Activated CD4-positive, alpha-beta T cell treated with anti-CD3 and anti-CD28 coated beads for 36 hours (primary cell): ENCODE results near the gene NKAPL. TPM values are rescaled to one million over a fixed set of nuclear protein-coding genes. Genes with fewer than 3 reads are reported as not detected.

Experiments
- ATAC-seq: fragments of 200-7000 bp; cut with Tn5 transposase; one replicate; pipeline ENCODE4 v1.10.0; 2021; ENCODE audit warnings: mild to moderate bottlenecking, moderate library complexity
- CTCF ChIA-PET: fragments of 350-600 bp; sonication (Branson Sonifier 250); formaldehyde crosslinking; loops from one replicate; lab custom pipeline; 2021; ENCODE audit warnings: antibody characterized with exemption; lab: Charles Lee
- POLR2A ChIA-PET: fragments of 350-600 bp; sonication (Branson Sonifier 250); formaldehyde crosslinking; loops from one replicate; lab custom pipeline; 2021; ENCODE audit warnings: antibody characterized with exemption, inconsistent platforms; lab: Charles Lee
- DNase-seq: peaks from one replicate; pipeline ENCODE4 v3.0.0-alpha.2; 2020
- H3K27ac Mint-ChIP-seq: one replicate; pipeline ENCODE4 v1.8.0; 2021; ENCODE audit warnings: mixed read lengths
- H3K27me3 Mint-ChIP-seq: one replicate; pipeline ENCODE4 v1.8.0; 2021; ENCODE audit warnings: mixed read lengths
- H3K36me3 Mint-ChIP-seq: one replicate; pipeline ENCODE4 v1.8.0; 2021; ENCODE audit warnings: low read depth, mixed read lengths
- H3K4me1 Mint-ChIP-seq: one replicate; pipeline ENCODE4 v1.8.0; 2021; ENCODE audit warnings: mixed read lengths
- H3K4me3 Mint-ChIP-seq: one replicate; pipeline ENCODE4 v1.8.0; 2021; ENCODE audit warnings: mild to moderate bottlenecking, moderate library complexity, mixed read lengths
- H3K9me3 Mint-ChIP-seq: one replicate; pipeline ENCODE4 v1.8.0; 2021; ENCODE audit warnings: low read depth, mixed read lengths
- intact Hi-C, 2 experiments: fragments of 100-400 bp; cut with DNase I in 1 of 2; cut with micrococcal nuclease in 1 of 2; formaldehyde crosslinking; loops; one replicate each; pipeline versions ENCODE4 v1.14.2 to v1.15.1; 2022 to 2024; cut with DNase I, micrococcal nuclease
- total RNA-seq, 2 experiments: library from RNA; stranded (reverse); gene quantifications; one replicate each; pipeline ENCODE4 v1.2.3, GENCODE V29; 2021

NKAPL gene
- total RNA-seq, 2 experiments from 2014 or later = 0.14 to 0.25 TPM

DNA sequence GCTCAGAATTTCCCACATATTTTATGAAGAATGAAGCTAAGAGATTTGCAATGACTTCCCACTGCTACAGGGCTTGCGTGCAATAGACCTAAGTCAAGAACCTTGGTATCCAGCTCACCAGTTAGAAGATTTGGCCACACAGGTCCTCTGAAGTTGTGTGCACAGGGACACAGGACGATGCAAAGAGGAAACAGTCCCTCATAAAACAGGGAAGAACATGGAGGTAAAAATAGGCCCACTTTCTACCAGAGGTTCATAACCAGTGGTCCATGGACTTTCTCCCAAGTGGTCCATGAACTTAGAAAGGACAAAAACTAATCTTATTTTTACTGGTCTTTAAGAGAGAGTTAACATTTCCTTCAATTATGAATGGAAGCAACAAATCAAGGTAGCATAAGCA is 8.3 kb upstream of the NKAPL start:
- Mint-ChIP-seq H3K27me3 (no peaks in the 10 kb centered on the region), H3K27ac (peak overlapping the region; percentile 4), H3K4me3 (peak overlapping the region; percentile 99), H3K9me3 (no peaks in the 10 kb centered on the region), H3K36me3 (peaks cover 25% of the 10 kb centered on the region), H3K4me1 (peaks cover 14% of the 10 kb centered on the region)
- CTCF ChIA-PET = interaction anchor here (1.0 to 1.4 kb wide), 3 partner anchors 23 to 160 kb away, joined by 3 read pairs; no protein-coding TSS in a partner anchor
- no peak for DNase-seq
- intact Hi-C loops = loop anchor here (5.0 to 10.0 kb wide), 3 partner anchors 97 to 866 kb away; partner anchors contain the start of genes ZKSCAN3 (in 1 of the 2), ZNF165 (in 1 of the 2) and ZNF391 (in 1 of the 2)
- POLR2A ChIA-PET = no interaction called here
- ATAC-seq = no peak

DNA sequence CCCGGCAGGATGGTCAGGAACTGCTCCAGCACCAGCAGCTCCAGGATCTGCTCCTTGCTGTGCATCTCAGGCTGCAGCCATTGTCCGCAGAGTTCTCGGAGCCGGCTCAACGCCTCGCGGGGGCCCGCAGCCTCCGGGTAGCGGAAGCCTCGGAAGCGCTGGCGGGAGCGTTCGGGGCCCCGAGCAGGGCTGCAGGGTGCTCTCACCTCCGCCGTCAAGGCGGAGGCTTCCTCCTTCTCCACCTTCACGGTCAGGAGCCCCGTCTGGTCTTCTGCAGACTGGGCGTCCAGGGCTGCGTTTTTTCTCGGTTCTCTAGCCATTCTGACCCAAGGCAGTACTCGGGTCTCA is 7.5 kb upstream of the NKAPL start:
- Mint-ChIP-seq H3K27me3 (peaks cover 1% of the 10 kb centered on the region), H3K9me3 (no peaks in the 10 kb centered on the region), H3K27ac (peak overlapping the region; percentile 96), H3K4me1 (peaks cover 14% of the 10 kb centered on the region), H3K36me3 (peaks cover 17% of the 10 kb centered on the region), H3K4me3 (peak overlapping the region; percentile 99)
- intact Hi-C loops = loop anchor here (1.0 to 10.0 kb wide), 11 partner anchors 16 to 867 kb away; partner anchors contain the start of genes ZSCAN26 (in 2 of the 2), PGBD1 (in 1 of the 2), ZKSCAN3 (in 1 of the 2) and ZKSCAN8 (in 1 of the 2)
- ChIA-PET CTCF (interaction anchor here (1.1 to 1.4 kb wide), 3 partner anchors 12 to 17 kb away, joined by 5 to 12 read pairs (median 5); partner anchors contain the start of gene ZSCAN26), POLR2A (interaction anchor here (1.1 to 1.2 kb wide), 2 partner anchors 15 to 18 kb away, joined by 3 to 19 read pairs; partner anchors contain the start of gene ZSCAN26)
- DNase-seq (peak; percentile 64), ATAC-seq (peak; percentile 72)

DNA sequence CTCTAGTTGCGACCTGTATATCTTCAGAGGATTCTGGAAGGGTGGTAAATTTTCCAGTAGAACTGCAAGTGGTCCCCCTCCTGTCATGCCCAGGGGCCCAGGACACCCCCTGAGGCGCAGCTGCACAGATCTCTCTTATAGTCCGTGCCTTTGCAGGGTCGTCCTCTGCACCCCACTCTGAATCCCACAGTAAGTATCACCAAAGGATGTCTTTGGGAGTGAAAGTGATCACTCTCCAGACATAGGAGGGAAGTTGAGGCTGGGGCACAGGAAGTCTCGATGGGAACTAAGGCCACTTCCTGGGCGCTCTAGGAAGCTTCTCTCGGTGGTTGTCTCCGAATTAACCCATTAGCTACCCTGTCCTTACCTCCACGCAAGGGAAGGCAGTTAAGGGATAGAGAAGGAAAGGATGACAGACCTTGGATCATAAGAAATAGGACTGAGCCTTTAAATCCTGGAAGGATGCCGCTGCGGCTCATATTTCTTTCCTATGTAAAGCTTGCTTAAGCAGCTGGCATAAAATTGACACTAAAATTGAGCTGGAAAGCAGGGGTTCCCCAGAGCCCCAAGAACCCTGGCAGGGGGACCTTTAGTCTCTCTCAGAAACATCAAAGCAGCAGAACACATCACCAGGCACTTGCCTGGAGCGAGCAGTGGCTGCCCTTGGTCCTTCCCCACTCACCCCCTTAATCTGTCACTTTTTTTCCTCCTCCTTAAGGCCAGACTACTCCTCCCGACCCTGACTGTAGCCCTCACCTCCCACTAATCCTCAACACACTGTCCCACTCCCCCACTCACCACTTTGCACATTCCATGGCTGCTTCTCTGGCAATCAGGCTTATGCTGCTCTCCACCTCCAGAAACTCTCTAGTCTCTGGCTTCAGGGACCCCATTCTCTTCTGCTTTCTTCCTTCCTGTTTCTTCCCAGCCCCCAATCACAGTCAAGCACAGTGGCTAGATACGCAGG is 6.8 kb upstream of the NKAPL start, which contains the start of gene ZKSCAN4:
Gene ZKSCAN4, minus strand, starts transcription at position 261 of the 967 bp plus-strand sequence. CDS start 289 bp downstream, outside the sequence.
- Mint-ChIP-seq H3K36me3 (peaks cover 12% of the 10 kb centered on the region), H3K9me3 (no peaks in the 10 kb centered on the region), H3K27ac (peak within 1 kb of the TSS; percentile 96), H3K27me3 (peaks cover 1% of the 10 kb centered on the region), H3K4me1 (peaks cover 14% of the 10 kb centered on the region), H3K4me3 (peak within 1 kb of the TSS; percentile 99)
- CTCF ChIA-PET = interaction anchor here (1.1 to 1.4 kb wide), 3 partner anchors 12 to 17 kb away, joined by 5 to 12 read pairs (median 5); partner anchors contain the start of gene ZSCAN26
- intact Hi-C loops = loop anchor here (1.0 to 10.0 kb wide), 11 partner anchors 15 to 867 kb away; partner anchors contain the start of genes ZSCAN26 (in 2 of the 2), PGBD1 (in 1 of the 2), ZKSCAN3 (in 1 of the 2) and ZKSCAN8 (in 1 of the 2)
- POLR2A ChIA-PET = interaction anchor here (0.6 to 1.2 kb wide), 4 partner anchors 15 to 142 kb away, joined by 3 to 19 read pairs (median 4); partner anchors contain the start of genes ZKSCAN8 and ZSCAN26
- peak; percentile 85 for DNase-seq
- peak; percentile 83 for ATAC-seq

DNA sequence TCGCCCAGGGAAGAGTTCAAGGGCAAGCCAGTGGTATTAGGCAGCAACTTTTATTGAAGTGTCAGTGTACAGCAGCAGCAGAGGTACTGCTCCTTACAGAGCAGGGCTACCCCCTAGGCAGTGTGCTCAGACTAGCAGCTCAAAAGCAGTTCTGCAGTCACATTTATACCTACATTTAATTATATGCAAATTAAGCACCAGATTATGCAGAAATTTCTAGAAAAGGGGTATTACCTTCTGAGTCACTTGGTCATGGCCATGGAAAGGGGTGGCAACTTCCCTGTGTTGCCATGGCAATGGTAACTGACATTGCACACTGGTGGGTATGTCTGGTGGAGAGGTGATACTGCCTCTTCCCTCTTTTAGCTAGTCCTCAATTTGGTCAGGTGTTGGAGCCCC is 5.0 kb upstream of the NKAPL start:
- H3K27ac Mint-ChIP-seq = no peak overlapping the region
- peaks cover 4% of the 10 kb centered on the region for H3K9me3 Mint-ChIP-seq
- no peak overlapping the region for H3K4me3 Mint-ChIP-seq
- ChIA-PET CTCF (interaction anchor here (0.7 to 0.9 kb wide), 2 partner anchors 13 to 102 kb away, joined by 3 to 4 read pairs; partner anchors contain the start of gene ZSCAN26), POLR2A (no interaction called here)
- intact Hi-C loops = loop anchor here (5.0 to 10.0 kb wide), 3 partner anchors 93 to 869 kb away; partner anchors contain the start of genes ZKSCAN3 (in 1 of the 2), ZNF165 (in 1 of the 2) and ZNF391 (in 1 of the 2)
- H3K27me3 Mint-ChIP-seq = peaks cover 1% of the 10 kb centered on the region
- H3K36me3 Mint-ChIP-seq = peaks cover 9% of the 10 kb centered on the region
- peak; percentile 48 for DNase-seq
- H3K4me1 Mint-ChIP-seq = peaks cover 19% of the 10 kb centered on the region
- peak; percentile 62 for ATAC-seq

DNA sequence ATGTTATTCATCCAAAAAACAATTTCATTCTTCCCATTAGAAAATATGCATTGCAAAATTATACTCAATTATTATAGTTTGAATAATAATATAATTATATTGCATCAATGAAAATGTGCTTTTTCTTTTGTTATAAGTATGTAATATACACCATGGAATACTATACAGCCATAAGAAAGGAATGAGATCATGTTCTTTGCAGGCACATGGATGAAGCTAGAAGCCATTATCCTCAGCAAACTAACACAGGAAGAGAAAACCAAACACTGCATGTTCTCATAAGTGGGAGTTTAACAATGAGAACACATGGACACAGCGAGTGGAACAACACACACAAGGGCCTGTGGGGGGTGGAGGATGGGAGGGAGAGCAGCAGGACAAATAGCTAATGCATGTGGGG is 2.1 kb upstream of the NKAPL start:
- intact Hi-C loops = loop anchor here in 1 of 2 experiments (10.0 kb wide), 1 partner anchor 872 kb away; the partner anchor contains the start of gene ZNF391
- Mint-ChIP-seq H3K4me1 (peaks cover 13% of the 10 kb centered on the region), H3K9me3 (peaks cover 7% of the 10 kb centered on the region), H3K36me3 (peaks cover 13% of the 10 kb centered on the region), H3K27ac (no peak overlapping the region), H3K4me3 (no peak overlapping the region), H3K27me3 (peaks cover 1% of the 10 kb centered on the region)
- CTCF ChIA-PET = no interaction called here
- POLR2A ChIA-PET = no interaction called here
- ATAC-seq (no peak), DNase-seq (no peak)

DNA sequence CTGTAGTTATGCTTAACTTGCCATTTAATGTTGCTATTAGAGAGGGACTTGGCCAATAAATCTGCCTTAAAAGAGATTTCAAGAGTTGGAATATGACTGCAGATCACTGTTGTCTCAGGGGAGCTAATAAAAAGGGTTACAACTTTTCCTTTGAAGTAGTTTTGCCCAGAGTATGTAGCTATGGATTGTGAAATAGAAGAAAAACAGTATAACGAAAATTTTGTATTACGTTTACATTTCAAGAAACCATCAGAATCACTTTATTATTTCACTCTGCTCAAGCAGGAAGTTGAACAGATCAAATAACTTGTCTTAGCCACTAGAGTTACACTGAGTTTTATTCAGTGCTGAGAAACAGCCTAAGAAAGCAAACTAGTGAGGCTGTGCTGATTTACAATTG is 4.8 kb downstream of the NKAPL start:
- ChIA-PET POLR2A (interaction anchor here (0.6 kb wide), 1 partner anchor 40 kb away, joined by 4 read pairs; no protein-coding TSS in a partner anchor), CTCF (interaction anchor here (1.3 to 1.9 kb wide), 2 partner anchors 12 to 46 kb away, joined by 3 to 5 read pairs; partner anchors contain the start of gene ZKSCAN4)
- Mint-ChIP-seq H3K27me3 (no peaks in the 10 kb centered on the region), H3K36me3 (peaks cover 6% of the 10 kb centered on the region), H3K27ac (no peak overlapping the region), H3K4me3 (no peak overlapping the region), H3K4me1 (peaks cover 18% of the 10 kb centered on the region), H3K9me3 (peaks cover 3% of the 10 kb centered on the region)
- ATAC-seq (no peak), DNase-seq (no peak)
- intact Hi-C loops = no loop called here

DNA sequence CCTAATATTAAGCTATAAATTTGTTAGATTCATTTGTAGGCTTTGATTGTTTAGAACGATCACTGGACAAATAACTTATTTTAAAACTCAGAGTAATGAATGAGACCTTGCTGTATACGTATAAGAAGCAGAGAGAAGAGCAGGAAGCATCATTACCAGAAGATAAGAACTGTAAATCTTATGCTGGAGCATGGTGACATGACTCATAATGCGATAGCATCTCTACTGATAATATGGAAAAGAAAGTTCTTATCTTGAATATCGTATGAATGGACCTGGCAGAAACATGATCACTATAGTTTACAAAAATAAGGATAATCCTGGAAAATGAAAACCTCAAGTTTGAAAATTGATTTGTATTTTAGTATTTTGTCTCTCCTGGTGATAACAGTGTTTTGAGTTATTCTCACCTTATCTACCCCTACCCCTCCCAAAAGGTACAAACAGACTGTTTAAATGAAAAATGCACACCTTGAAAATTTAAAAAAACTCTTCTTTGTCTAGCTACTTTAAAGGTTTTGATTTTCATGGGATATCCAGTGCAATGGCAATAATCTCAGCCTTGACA is 5.8 kb downstream of the NKAPL start:
- Mint-ChIP-seq H3K36me3 (peaks cover 4% of the 10 kb centered on the region), H3K9me3 (peaks cover 3% of the 10 kb centered on the region), H3K4me1 (peaks cover 25% of the 10 kb centered on the region), H3K4me3 (no peak overlapping the region), H3K27ac (no peak overlapping the region), H3K27me3 (no peaks in the 10 kb centered on the region)
- ATAC-seq = no peak
- intact Hi-C loops = loop anchor here (5.0 kb wide), 3 partner anchors 128 to 183 kb away; partner anchors contain the start of genes ZNF165 (in 1 of the 2) and ZSCAN12 (in 1 of the 2)
- POLR2A ChIA-PET = no interaction called here
- CTCF ChIA-PET = interaction anchor here (0.6 to 1.9 kb wide), 2 partner anchors 13 to 97 kb away, joined by 3 to 5 read pairs; partner anchors contain the start of gene ZKSCAN4
- DNase-seq = no peak

DNA sequence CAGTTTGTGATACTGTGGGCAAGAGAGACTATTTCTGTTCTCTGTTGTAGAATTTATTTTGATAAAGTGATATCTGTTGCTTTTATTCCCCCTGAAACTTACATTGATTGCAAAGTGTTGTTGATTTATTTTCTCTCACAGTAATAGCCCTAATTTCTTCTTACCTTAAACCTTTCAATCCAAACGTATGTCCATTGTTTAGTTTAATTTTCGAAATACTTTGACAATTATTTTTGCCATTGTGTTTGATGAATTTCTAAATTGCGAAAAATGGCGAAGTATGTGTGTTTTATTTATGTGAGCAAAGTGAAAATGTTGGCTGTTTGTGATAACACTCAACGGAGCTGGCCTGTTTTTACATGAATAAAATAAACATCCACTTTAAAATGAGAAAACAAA is 7.5 kb downstream of the NKAPL start:
- DNase-seq (no peak), ATAC-seq (no peak)
- Mint-ChIP-seq H3K27ac (no peak overlapping the region), H3K9me3 (no peaks in the 10 kb centered on the region), H3K36me3 (peaks cover 3% of the 10 kb centered on the region), H3K4me3 (no peak overlapping the region), H3K4me1 (peaks cover 32% of the 10 kb centered on the region), H3K27me3 (no peaks in the 10 kb centered on the region)
- ChIA-PET CTCF (interaction anchor here (0.7 to 2.0 kb wide), 7 partner anchors 13 to 162 kb away, joined by 3 to 12 read pairs (median 3); partner anchors contain the start of gene ZKSCAN4), POLR2A (interaction anchor here (0.7 to 1.5 kb wide), 6 partner anchors 14 to 126 kb away, joined by 3 to 19 read pairs (median 4); partner anchors contain the start of genes PGBD1, ZKSCAN4 and ZKSCAN8)
- intact Hi-C loops = loop anchor here (2.0 to 5.0 kb wide), 5 partner anchors 82 to 184 kb away; partner anchors contain the start of genes ZKSCAN3 (in 1 of the 2), ZNF165 (in 1 of the 2) and ZSCAN12 (in 1 of the 2)

DNA sequence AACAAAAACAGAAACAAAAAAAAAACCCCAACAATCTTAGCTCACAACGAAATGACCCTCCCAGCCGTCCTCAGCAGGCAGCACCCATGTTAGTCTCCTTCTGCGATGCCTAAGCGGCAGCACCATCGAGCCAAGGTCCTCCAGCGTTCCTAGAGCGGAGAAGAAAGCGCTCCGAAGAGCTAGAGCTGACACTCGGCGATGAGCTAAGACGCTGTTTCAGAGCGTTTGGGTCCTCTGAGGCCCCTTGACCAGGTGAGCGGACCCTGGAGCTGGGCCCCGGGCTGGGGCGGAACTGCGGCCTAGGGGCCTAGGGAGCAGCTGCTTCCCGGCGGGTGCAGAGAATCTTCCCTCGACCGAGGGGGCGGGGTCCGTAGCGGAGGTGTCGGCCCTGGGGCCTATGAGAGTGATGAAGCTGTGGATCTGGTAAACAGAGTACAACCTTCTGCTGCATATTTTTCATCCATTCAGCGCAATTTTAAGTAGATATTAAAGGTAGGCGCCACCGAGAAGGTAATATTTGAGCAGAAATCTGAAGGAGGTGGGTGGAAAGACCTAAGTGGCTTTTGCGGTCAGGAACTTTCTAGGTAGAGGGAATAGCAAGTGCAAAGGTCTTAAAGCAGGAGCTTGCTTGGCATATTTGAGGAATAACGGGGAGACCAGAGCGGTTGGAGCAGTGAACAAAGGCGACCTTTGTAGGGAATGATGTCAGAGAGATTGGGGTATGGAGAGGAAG is 8.0 kb downstream of the NKAPL start, which contains the start of gene ZSCAN26:
Gene ZSCAN26, plus strand, starts transcription at position 182 of the 733 bp plus-strand sequence. CDS start 4,777 bp downstream, outside the sequence.
- ChIA-PET CTCF (interaction anchor here (0.7 to 2.0 kb wide), 10 partner anchors 9 to 1183 kb away, joined by 3 to 12 read pairs (median 3); partner anchors contain the start of genes NKAPL and ZKSCAN4), POLR2A (interaction anchor here (0.7 to 1.5 kb wide), 7 partner anchors 14 to 132 kb away, joined by 3 to 19 read pairs (median 4); partner anchors contain the start of genes PGBD1, ZKSCAN4 and ZKSCAN8)
- peaks cover 32% of the 10 kb centered on the region for H3K4me1 Mint-ChIP-seq
- peak; percentile 91 for DNase-seq
- H3K27me3 Mint-ChIP-seq = no peaks in the 10 kb centered on the region
- intact Hi-C loops = loop anchor here (1.0 to 5.0 kb wide), 10 partner anchors 15 to 276 kb away; partner anchors contain the start of genes ZKSCAN4 (in 2 of the 2), ZKSCAN3 (in 1 of the 2), ZKSCAN8 (in 1 of the 2) and ZNF165 (in 1 of the 2)
- ATAC-seq = peak; percentile 90
- H3K27ac Mint-ChIP-seq = no peak within 1 kb of the TSS
- H3K4me3 Mint-ChIP-seq = no peak within 1 kb of the TSS
- H3K36me3 Mint-ChIP-seq = peaks cover 4% of the 10 kb centered on the region
- no peaks in the 10 kb centered on the region for H3K9me3 Mint-ChIP-seq
